HepG2 (cell line): ENCODE results near the gene NHP2. TPM values are rescaled to one million over a fixed set of nuclear protein-coding genes. Genes with fewer than 3 reads are reported as not detected.

ENCODE experiments used
- CTCF ChIP-seq: sonication (generic); formaldehyde crosslinking; IDR thresholded peaks from 2 replicates; pipeline ENCODE4 v1.5.0; 2020; ENCODE audit warnings: mild to moderate bottlenecking, missing genetic modification reagents, moderate library complexity
- IRF9 ChIP-seq: sonication (generic); formaldehyde crosslinking; IDR thresholded peaks from 2 replicates; pipeline ENCODE4 v1.8.0; 2022; ENCODE audit warnings: missing genetic modification reagents, mild to moderate bottlenecking, borderline replicate concordance
- MXD1 ChIP-seq: sonication (generic); formaldehyde crosslinking; IDR thresholded peaks from 2 replicates; pipeline ENCODE4 v1.4.0; 2020; ENCODE audit warnings: mild to moderate bottlenecking, missing genetic modification reagents
- MYPOP ChIP-seq: sonication (generic); formaldehyde crosslinking; IDR thresholded peaks from 2 replicates; pipeline ENCODE4 v1.8.1; 2023; ENCODE audit warnings: mild to moderate bottlenecking, moderate library complexity, missing genetic modification reagents
- PRDM10 ChIP-seq: sonication (generic); formaldehyde crosslinking; IDR thresholded peaks from 2 replicates; pipeline ENCODE4 v1.4.0; 2020; ENCODE audit warnings: low read depth, missing genetic modification reagents
- REL ChIP-seq: sonication (generic); formaldehyde crosslinking; conservative IDR thresholded peaks from 2 replicates; pipeline ENCODE4 v1.8.0; 2022; ENCODE audit warnings: mild to moderate bottlenecking, missing genetic modification reagents, moderate library complexity
- RXRA ChIP-seq: sonication (generic); formaldehyde crosslinking; IDR thresholded peaks from 2 replicates; pipeline ENCODE4 v1.5.1; 2020; ENCODE audit warnings: missing genetic modification reagents
- SOX6 ChIP-seq, 2 experiments: fragments of 450-650 bp in 1 of 2; sonication (generic) in 1 of 2; formaldehyde crosslinking in 1 of 2; IDR thresholded peaks; 2 replicates each; pipeline versions ENCODE4 v1.4.0 to v1.6.1; 2017 to 2020; ENCODE audit warnings: antibody characterized with exemption in 1 of 2, mild to moderate bottlenecking in 1 of 2, missing genetic modification reagents in 1 of 2
- TMF1 ChIP-seq: sonication (generic); formaldehyde crosslinking; IDR thresholded peaks from 2 replicates; pipeline ENCODE4 v1.8.1; 2022; ENCODE audit warnings: low read depth, missing genetic modification reagents
- ZNF232 ChIP-seq: sonication (generic); formaldehyde crosslinking; IDR thresholded peaks from 2 replicates; pipeline ENCODE4 v1.4.0; 2020; ENCODE audit warnings: missing genetic modification reagents, borderline replicate concordance
- ZNF350 ChIP-seq: sonication (generic); formaldehyde crosslinking; IDR thresholded peaks from 2 replicates; pipeline ENCODE4 v1.4.0; 2020; ENCODE audit warnings: mild to moderate bottlenecking, low read depth, missing genetic modification reagents, borderline replicate concordance
- ZNF543 ChIP-seq: sonication (generic); formaldehyde crosslinking; IDR thresholded peaks from 2 replicates; pipeline ENCODE4 v1.4.0; 2020; ENCODE audit warnings: mild to moderate bottlenecking, missing genetic modification reagents
- ZNF687 ChIP-seq: sonication (generic); formaldehyde crosslinking; IDR thresholded peaks from 2 replicates; pipeline ENCODE4 v1.5.1; 2020; ENCODE audit warnings: mild to moderate bottlenecking, missing genetic modification reagents, moderate library complexity
- ZNF788 ChIP-seq: sonication (generic); formaldehyde crosslinking; IDR thresholded peaks from 2 replicates; pipeline ENCODE4 v1.5.0; 2020; ENCODE audit warnings: mild to moderate bottlenecking, missing genetic modification reagents, borderline replicate concordance
- polyA plus RNA-seq, 8 experiments: library from polyadenylated mRNA; depleted of rRNA in 3 of 8; stranded (reverse) in 7 of 8; unstranded in 1 of 8; fragments of >200 nt; fragmentation: Illumina TruSeq in 4 of 8; extraction: Trizol in 4 of 8; gene quantifications; 2 replicates each; pipeline versions ENCODE4 v1.2.1 to v1.2.3, GENCODE V29; 2011 to 2016; ENCODE audit warnings: low read depth in 4 of 8, missing spikeins in 1 of 8, mixed read lengths in 1 of 8; ENCODE audit not compliant: insufficient read depth in 1 of 8
- total RNA-seq, 5 experiments: library from RNA; depleted of rRNA; stranded (reverse); fragments of >200 nt; fragmentation: Illumina TruSeq; extraction: Trizol; gene quantifications; 2 replicates each; pipeline ENCODE4 v1.2.3, GENCODE V29; 2016; ENCODE audit warnings: low read depth in 1 of 5

Gene NHP2
- total and polyA plus RNA-seq, 2 of the 13 experiments (the other 11 are each of a cell fraction or from before 2014, with no cell fraction given): 56.2 to 96.1 TPM

GRCh38 chr5:178120607-178121357 lies 32.9 kb downstream of the NHP2 start (continued):
- TF ChIP-seq ZNF232: no peak
- peak; percentile 77; the same call in 1 of the 2 replicates for TF ChIP-seq MXD1 (CRISPR knock-in tag)
- no peak for TF ChIP-seq SOX6 (IDR thresholded peaks at IDR 0.05)
- TF ChIP-seq SOX6 (CRISPR knock-in tag; IDR thresholded peaks at IDR 0.05): peak; percentile 25; the same call in 1 of the 2 replicates
- TF ChIP-seq RXRA: no peak
- TF ChIP-seq REL (CRISPR knock-in tag): no peak
- peak; percentile 81; the same call in 1 of the 2 replicates for TF ChIP-seq IRF9 (CRISPR knock-in tag)
- TF ChIP-seq ZNF350 (CRISPR knock-in tag): peak; percentile 57; the same call in 1 of the 2 replicates
- no peak for TF ChIP-seq TMF1
- TF ChIP-seq ZNF788: no peak
- TF ChIP-seq ZNF687 (CRISPR knock-in tag): peak; percentile 93
- peak; percentile 80; the same call in 1 of the 2 replicates for TF ChIP-seq MYPOP
- TF ChIP-seq PRDM10 (CRISPR knock-in tag): 0 out of 2 replicates have a peak, but pooled peaks have one; percentile 27
- no peak for TF ChIP-seq ZNF543
- peak; percentile 84 for TF ChIP-seq CTCF
